Limb (tissue), 2 donors: ENCODE measurements around the gene CETN1.

Experiments
- DNase-seq, 2 donors: peaks; one replicate each; pipeline ENCODE4 v3.0.0-alpha.2; 2016; ENCODE audit errors: extremely low spot score in 2 of 2

Gene CETN1

DNA sequence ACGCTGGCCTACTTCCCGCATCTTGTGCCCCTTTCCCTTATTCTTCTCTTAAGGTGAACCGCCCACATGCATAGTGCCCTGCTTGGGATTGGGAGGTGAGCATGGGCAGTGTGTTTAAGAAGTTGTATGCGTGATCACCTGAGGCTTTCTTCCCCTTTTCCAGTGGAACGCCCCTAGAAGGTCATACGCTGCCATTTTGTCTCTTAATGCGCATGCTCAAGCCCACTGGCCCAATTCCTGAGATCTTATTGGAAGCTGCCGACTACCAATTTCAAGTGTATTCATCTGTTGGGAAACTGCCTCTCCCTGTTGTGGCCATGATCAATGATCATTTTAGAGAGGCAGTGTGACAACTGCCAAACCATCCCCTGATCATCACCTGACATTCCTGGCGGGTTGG is 3.3 kb upstream of the CETN1 start:
- DNase-seq: no peak

DNA sequence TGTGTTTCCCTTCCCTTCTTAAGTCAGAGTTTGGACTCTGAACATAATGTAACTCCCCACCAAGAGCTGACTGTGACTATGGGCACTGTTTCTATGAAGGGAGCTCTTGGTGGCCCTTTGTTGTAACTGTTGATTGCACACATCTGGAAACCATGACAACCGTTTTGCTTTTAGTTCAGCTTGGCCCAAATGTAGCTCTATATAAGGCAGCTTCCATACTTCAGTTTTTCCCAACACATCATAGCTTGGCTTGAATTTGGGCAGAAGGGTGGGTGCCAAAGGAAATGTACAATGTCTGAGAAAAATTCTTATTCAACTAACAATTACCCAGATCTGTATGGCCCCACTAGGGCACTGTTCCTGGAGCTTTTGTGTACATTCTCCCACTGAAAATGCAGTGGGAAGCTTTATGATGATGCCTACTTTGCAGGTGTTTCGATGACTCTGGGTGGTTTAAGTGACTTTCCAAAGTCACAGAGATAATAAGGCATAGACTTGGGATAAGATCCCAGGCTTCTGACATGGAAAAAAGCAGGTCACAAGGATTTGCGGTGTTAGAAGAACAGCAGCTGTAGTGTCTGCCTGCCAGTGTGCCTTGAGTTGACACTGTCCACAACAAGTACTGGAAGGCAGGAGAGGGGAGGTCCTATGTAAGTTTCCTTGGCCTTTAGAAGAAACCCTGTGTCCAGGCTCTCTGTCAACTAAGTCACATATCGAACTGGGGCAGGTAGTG is 2.4 kb upstream of the CETN1 start:
- DNase-seq: peak; percentile 60 to 85

DNA sequence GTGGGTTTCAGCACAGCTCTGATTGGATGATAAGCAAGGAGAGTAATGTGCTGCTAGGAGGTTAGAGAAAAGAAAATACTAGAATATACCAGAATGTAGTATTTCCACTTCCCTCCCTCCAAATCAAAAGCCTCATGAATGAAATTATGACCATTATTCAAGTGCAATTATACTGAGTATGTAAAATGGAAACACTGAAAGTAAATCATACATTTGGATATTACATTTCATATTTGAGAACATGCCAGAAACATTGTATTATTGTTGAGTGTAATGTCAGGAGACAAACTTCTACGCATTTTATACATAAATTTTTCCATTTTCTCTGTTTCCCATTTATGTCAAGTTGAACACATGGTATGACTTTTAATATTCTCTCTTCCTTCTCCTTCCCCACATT is 942 bp upstream of the CETN1 start:
- DNase-seq: peak in 1 of 2 donors; percentile 25

DNA sequence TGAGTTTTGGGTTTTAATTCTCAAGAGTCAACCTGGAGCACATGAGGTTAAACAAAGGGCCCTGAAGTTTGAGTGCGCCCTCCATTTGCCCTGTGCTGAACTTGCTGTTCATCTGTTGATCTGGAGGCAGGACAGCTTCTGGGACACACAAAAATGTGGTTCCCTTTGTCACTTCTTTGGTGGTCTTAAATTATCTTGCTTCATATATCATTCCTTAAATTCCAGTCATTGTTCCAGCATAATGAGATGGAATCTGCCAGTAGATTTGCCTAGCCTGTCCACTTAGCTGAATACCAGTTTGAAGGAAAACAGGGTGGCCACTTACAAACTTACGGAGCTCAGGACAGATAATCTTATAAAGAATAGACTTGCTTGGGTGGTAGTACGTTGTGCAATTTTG is 916 bp downstream of the CETN1 start:
- DNase-seq: no peak

DNA sequence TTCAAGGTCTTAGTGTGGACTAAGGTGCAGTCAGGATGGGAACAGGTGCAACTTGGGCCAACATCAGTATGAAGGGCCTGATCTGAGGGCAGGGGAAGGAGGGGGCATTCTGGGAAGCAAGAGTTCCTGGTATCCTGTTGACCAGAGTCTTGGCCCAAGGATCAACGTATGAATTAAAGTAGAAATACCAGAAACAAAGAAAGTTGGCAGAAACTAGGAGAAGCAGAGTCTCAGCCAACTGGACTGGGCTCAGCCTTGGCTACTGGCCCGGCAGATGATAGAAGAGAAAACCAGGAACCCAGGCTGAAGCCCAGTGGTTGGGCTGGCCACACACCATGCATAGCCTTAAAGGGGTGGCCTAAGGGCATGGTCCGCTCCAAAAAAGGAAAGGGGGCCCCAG is 2.3 kb downstream of the CETN1 start:
- no peak for DNase-seq

DNA sequence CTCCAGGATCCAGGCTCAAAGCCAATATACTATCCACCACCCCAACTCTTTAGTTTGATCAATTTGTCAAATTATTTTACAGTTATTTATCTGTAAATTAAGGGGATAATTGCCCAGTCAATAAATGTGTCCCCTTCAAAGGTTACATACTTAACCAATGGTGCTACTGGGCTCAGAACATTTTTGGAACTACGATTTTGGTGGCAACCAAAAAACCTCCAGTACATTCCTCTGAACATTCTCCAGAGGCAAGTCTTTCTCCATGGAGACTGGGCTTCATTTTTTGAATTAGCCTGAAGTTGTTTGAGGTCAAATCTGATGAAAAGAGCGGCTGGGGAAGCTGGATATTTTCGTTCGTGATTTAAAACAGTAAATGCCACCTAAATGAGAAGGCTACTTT is 14.9 kb downstream of the CETN1 start:
- no peak for DNase-seq

DNA sequence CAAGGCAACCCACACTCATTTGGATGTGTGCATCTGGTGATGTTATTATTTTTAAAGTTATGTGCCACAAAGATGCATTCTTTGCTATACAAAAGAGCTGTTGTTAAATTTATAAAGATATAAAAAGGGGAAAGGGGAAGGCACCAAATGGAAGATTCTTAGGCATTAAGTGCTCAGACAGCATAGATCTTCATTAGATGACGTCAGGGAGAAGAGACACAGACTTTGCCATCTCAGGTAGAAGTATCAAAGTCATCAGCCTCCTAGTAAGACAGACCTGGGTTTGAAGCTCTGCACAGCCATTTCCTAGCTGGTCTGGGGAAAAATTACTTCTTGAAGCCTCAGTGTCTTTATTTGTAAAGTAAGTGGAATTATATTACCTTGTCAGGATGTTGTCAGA is 15.4 kb downstream of the CETN1 start:
- DNase-seq: no peak

DNA sequence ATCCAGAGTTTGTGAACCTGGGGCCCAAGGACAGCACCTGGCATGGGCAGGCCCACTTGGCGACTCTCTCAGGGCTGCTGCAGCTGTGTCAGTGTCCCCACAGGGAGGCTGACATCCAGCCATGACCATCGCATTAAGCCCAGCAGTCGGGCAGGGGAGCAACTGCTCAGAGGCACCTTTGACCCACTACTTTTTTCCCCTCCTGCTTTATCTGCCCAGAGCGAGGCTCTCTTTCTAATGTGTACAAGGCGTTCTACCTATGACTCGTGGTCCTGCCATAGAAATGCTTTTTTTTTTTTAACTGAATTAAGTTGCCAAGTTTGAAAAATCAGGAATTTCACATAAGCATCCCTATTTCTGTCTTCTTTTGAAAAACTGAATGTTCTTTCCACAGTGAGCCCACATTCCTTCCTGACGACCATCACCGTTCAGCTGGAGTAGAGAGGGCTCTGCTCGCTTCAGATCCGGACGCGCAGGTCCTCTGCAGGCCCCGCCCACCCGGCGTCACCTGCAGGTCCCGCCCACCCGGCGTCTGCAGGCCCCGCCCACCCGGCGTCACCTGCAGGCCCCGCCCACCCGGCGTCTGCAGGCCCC is 16.2 kb downstream of the CETN1 start:
- DNase-seq: peak in 1 of 2 donors; percentile 68

DNA sequence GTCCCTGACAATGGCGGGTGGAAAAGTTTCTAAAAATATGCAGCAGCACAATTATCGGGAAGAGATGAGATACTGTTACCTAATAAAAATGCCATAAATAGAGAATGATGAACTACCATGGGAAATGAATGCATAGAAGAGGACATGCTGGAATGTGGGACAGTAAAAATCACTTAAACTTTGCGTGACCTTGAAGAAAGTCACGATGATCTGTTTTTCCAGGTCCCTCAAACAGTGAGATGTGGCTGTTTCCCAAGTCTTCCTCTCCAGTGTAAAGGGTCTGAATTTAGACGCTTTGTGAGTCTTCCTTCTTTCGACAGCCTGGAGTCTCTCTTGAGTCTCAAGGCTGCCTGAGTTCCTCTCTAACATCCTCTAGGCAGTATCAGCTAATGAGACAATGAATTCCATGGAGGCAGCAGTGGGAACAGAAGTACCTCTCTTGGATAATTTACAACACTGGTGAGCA is 18.0 kb downstream of the CETN1 start:
- peak in 1 of 2 donors; percentile 58 for DNase-seq

DNA sequence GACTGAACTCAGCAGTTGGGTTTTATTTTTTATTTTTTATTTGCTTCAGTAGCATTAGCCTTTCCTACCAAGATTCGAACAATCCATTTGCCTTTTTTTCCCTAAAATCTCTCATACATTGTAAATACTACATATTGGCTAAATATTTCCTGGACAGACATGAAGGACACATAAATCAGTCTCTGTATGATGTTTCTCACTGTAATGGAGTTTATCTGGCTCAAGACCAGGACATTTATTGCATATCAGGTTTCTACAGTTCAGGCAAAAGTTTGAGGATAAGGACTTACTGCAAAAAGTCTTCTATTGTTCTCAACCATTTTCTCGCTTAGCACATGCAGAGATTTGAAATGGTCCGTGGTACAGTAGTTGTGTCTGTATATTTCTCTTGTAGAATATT is 19.9 kb downstream of the CETN1 start:
- peak in 1 of 2 donors; percentile 34 for DNase-seq

DNA sequence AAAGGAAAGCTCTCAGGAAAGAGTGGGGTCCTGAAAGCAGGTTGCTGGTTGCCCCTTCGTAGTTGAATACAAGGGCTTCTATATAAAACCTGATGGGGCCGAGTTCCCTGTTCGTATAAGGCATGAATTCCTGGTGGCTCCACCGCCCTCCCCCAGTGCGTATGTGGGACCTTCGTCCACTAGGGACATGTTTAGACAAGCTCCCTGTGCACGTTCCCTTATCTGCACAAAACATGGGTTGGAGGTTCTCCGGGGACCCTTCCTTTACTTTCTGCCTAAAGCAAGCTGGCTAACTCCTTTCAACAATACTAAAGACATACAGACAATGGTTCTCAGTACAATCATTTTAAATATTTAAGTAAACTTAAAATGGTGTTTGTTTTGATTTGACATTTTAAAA is 24.6 kb downstream of the CETN1 start:
- no peak for DNase-seq

DNA sequence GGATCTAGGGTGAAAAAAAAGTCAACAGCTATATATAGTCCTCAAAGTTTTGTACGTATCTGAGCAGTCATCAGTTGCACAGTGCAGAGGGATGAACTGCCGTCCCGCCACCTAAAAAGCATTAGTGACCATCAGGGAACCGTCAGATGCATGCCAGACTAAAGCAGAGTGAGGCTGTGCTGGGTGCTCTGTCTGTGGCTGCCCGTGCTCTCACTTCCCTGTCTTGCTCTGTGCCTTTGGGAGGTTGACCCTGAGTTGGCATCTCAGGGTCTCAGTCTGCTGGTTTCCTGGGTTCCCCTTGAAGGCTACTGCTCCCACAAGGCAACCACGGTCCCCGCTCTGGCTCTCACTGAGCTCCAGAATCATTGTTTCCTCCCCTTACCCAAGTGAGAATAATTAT is 27.8 kb downstream of the CETN1 start:
- no peak for DNase-seq

DNA sequence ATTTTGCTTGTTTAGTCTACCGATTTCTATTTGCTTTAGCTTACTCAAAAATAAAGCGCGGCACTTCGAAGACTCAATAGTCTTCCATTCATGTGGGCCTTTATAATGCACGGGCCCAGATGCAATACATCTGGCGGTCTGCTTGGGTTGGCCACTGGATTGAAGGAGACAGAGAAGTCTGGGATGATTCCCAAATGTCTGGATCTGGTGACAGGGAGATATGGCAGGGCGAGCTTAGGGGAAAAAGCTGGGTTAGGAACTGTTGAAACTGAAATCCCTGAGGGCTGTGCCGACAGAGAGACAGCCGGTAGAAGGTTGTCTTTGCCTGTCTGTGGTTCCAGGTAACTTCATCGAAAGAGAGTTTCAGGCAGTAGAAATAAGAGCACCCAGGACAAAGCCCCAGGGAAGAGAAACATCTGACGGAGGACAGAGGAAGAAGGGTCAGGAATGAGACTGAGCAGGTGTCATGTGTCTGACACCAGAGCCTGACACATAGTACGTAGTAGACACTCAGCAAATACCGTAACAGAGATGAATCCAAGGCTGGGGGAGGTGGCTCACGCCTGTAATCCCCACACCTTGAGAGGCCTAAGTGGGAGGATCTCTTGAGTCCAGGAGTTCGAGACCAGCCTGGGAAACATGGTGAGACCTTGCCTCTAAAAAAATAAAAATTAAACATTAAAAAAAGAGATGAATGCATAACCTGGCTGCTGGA is 30.2 kb downstream of the CETN1 start:
- DNase-seq: no peak

DNA sequence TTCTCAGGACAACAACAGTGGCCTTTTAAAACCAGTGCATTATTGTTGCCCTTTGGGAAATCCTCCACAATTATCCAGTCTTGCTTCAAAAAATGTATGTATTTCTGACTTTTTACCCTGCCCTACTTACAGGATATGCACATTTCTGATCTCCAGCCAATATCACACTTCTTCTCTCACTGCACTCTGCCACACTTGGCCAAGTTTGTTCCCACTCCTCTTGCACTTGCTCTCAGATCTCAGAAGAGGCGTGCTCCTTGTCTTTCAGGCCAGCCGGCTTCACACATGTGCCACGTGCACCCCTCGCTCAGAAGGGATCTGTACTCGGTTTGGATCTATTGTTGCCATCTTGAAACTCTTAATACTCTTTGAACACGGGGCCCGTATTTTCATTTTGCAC is 32.0 kb downstream of the CETN1 start:
- DNase-seq: no peak

DNA sequence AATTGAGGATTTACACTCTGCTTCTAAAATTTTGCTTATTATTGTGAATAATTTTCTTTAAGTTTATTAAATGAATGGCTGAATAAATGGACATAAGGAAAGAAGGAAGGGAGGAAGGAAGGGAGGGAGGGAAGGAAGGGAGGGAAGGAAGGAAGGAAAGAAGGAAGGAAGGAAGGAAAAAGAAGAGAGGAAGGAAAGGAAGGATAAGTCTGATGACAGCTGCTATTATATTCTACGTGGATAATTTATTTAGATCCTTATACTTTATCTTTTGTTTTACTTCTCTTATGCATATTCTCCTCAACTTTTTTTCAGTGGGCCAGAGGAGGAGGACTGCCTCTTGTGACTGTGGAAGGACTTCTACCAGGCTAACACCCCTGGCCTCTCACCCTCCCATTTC is 34.0 kb downstream of the CETN1 start:
- DNase-seq: no peak

DNA sequence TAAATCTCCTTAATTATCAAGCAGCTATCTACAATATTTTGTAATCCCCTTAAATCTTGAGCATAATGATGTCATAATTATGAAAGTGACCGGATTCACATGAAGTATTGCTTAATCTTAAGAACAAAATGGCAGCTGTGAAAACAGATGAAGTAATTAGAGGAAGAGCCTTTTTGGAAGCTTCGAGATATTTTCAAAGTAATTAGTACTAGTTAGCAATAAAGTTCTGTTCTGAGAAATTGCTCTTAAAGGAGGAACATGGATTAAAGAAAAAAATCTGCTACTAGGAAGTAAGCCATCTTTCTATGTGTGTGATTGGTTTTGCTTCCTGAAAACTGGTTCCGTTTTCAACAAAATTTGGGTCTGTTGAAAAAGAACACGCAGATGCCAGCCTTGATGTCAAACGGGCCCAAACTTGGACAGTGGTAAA is 34.9 kb downstream of the CETN1 start:
- DNase-seq: no peak

DNA sequence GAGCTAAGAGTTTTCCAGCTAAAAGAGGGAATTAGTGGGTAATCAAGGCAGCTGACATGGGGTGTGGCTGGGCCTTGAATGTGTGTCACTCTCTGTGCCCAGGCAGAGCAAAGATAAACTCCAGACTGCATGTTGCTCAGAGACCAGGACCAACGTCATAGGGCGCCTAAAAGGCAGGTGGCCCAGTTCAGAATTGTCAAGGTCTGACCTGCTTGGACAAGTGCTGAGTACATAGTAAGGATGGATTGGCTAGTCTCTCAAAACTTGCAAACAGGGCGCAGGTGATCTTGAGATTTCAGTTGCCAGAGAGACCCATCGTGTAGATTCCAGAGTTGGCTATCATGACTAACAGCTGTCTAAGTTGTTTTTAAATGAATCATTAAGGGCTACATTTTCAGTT is 35.6 kb downstream of the CETN1 start:
- DNase-seq: no peak

DNA sequence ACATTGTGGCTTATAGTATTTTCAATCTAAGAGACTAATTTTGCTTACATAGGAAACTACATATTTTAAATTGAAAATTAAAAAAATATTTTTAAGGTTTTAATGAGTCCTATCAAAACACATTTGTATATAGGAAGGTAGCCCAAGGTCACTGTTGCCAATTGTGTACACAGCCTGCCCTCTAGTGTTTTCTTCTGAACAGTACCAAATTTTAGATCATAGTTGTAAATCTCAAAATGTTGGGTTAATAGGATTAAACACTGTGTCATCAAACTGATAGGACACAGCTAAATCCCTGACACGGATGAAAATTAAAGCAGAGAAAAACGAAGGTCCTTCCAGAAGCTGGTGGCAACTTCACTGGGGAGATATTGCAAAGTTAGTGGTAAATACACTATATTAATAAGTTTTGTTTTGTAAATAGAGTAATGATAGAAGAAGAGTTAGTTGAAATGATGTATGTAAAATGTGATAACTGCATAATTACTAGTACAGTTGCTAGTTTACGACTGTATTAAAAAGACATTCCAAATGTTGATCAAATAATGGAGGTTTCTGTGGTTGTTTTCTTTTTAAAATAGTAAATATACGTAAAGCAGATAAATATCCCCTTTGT is 36.3 kb downstream of the CETN1 start:
- peak in 1 of 2 donors; percentile 71 for DNase-seq

DNA sequence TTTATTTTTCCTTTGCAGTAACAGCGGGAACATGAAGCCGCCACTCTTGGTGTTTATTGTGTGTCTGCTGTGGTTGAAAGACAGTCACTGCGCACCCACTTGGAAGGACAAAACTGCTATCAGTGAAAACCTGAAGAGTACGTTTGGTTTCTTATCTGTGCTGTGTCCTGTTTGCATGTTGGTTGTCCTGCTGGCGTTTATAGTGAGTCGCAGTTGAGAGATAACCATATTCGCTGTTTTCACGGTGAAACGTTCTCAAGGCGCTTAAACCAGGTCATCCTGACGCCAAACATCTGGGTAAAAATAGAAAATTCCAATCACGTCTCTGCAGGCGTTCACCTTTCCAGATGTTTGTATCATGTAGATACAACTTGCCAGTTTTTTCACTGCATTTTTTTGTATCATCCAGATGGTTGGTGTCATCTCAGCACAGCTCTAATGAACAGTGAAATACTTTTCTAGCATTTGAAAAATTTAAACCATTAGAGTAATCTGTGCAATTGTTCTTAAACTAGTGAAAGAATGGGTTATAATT is 37.9 kb downstream of the CETN1 start:
- DNase-seq: no peak

DNA sequence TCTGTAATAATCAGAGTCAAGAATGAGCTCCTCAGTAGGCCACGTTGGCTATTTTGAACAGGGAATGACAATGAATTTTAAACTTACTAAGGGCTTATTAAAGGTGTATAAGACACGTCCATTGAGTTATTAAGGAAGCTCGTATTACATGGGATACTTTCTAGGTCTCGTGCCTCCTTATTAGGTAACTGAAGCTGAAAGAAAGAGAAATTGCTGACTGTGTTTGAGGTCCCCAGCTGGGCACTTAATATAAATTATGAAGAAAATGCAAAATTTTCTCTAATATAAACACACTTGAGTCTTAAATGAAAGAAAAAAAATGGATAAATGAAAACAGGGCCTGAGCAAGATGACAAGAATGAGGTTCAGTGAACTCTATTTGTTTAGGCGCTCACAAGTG is 38.4 kb downstream of the CETN1 start:
- no peak for DNase-seq

DNA sequence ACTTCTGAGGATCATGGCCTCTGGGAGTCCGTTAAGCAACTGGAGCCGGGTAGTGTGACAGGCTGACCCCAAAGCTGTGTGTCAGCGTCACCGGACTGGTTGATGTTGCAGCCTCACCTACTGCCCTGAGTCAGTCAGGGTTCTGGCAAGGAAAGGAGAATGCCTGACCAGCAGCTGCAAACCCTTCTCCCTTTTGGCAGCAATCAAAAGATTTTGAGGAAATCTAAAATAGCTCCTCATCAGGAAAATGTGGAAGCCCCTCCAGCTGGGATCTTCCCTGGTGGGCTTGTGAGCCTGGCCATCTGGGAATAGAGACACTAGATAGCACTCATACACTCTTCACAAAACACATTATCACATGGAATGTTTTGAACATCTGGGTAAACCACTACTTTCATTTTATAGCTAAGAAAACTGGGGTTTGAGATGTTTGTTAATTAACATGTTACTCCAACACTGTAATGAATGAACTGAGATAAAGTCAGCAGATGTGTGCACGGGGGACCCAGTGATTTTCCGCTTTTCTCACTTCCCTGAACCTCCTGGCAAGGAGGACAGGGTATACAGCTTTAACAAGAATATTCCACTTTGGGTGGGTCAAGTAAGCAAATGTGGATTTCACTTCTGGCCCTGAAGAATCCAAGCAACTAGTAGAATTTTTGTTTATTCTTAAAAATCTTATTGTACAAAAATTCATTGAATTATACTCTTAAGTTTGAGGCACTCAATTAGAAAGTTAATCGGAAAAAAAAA is 41.3 kb downstream of the CETN1 start:
- DNase-seq: no peak
